A549 (cell line): ENCODE results near the gene EFCAB8.

Experiments
- CEBPB ChIP-seq, 2 experiments: fragments of >200 bp in 1 of 2; sonication (Bioruptor Twin) in 1 of 2; formaldehyde crosslinking in 1 of 2; IDR thresholded peaks; 2 replicates each; pipeline ENCODE4 v1.6.1; 2012 to 2016
- CHD2 ChIP-seq: fragments of 150-350 bp; IDR thresholded peaks from 2 replicates; pipeline ENCODE4 v1.6.1; 2014; ENCODE audit warnings: low read length; ENCODE audit not compliant: partially characterized antibody
- EHMT2 ChIP-seq: fragments of 200-600 bp; sonication (generic); IDR thresholded peaks from 2 replicates; pipeline ENCODE4 v1.6.1; 2016; ENCODE audit warnings: antibody characterized with exemption, low read depth, mild to moderate bottlenecking, moderate library complexity
- HDAC2 ChIP-seq: fragments of 200-600 bp; sonication (generic); IDR thresholded peaks from 2 replicates; pipeline ENCODE4 v1.6.1; 2016
- HOXA7 ChIP-seq: fragments of 250-450 bp; sonication (Bioruptor Pico); IDR thresholded peaks from 2 replicates; pipeline ENCODE4 v1.5.0; 2020; ENCODE audit warnings: mild to moderate bottlenecking, moderate library complexity
- JUNB ChIP-seq: fragments of >200 bp; sonication (Bioruptor Twin); formaldehyde crosslinking; IDR thresholded peaks from 2 replicates; pipeline ENCODE4 v1.6.1; 2016
- POLR2A ChIP-seq: IDR thresholded peaks from 2 replicates; pipeline ENCODE4 v1.6.1; 2012; ENCODE audit warnings: mild to moderate bottlenecking, low read length
- POLR2AphosphoS2 ChIP-seq: conservative IDR thresholded peaks from 2 replicates; pipeline ENCODE4 v1.6.1; 2012; ENCODE audit warnings: low read length, improper control_type of control experiment, inconsistent platforms
- RAD21 ChIP-seq, 2 experiments: fragments of >200 bp in 1 of 2; sonication (Bioruptor Twin) in 1 of 2; formaldehyde crosslinking in 1 of 2; IDR thresholded peaks in 1 of 2; conservative IDR thresholded peaks in 1 of 2; 2 replicates in 1 of 2; 3 replicates in 1 of 2; pipeline ENCODE4 v1.6.1; 2012 to 2018; ENCODE audit warnings: inconsistent platforms in 1 of 2
- SMC3 ChIP-seq: fragments of >200 bp; sonication (Bioruptor Twin); formaldehyde crosslinking; IDR thresholded peaks from 3 replicates; pipeline ENCODE4 v1.6.1; 2018; ENCODE audit warnings: inconsistent platforms
- TP53 ChIP-seq: fragments of 250-450 bp; sonication (Bioruptor Pico); IDR thresholded peaks from 2 replicates; pipeline ENCODE4 v1.5.0; 2021; ENCODE audit warnings: mild to moderate bottlenecking, moderate library complexity
- TF ChIP-seq, protein P1 (sequence below): fragments of >200 bp; sonication (Bioruptor Twin); formaldehyde crosslinking; IDR thresholded peaks from 3 replicates; pipeline ENCODE4 v1.5.1; 2016
- TF ChIP-seq, protein P2 (sequence below): fragments of 200-600 bp; sonication (generic); IDR thresholded peaks from 2 replicates; pipeline ENCODE4 v1.6.1; 2016; ENCODE audit warnings: antibody characterized with exemption, mild to moderate bottlenecking, moderate library complexity

DNA sequence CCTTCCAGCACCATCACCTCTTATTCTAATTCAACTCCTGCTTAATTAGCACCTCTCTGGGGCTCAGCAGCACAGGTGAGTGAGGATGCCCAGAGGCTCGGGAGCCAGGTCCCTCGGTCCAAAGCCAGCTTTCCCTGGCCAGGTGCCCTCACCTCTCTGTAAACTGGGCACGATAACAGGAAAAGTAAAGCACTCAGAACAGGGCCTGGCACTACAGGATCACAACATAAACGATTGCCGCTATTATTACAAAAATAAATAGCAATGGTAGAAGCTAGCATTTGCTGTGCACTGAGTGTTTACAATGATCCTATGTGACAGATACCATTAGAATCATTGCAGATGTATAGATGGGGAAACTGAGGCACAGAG, 151.4 kb downstream of the EFCAB8 start:
- TF ChIP-seq POLR2A = no peak
- no peak for TF ChIP-seq EHMT2
- TF ChIP-seq, protein P1, sequence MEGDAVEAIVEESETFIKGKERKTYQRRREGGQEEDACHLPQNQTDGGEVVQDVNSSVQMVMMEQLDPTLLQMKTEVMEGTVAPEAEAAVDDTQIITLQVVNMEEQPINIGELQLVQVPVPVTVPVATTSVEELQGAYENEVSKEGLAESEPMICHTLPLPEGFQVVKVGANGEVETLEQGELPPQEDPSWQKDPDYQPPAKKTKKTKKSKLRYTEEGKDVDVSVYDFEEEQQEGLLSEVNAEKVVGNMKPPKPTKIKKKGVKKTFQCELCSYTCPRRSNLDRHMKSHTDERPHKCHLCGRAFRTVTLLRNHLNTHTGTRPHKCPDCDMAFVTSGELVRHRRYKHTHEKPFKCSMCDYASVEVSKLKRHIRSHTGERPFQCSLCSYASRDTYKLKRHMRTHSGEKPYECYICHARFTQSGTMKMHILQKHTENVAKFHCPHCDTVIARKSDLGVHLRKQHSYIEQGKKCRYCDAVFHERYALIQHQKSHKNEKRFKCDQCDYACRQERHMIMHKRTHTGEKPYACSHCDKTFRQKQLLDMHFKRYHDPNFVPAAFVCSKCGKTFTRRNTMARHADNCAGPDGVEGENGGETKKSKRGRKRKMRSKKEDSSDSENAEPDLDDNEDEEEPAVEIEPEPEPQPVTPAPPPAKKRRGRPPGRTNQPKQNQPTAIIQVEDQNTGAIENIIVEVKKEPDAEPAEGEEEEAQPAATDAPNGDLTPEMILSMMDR = no peak
- no peak for TF ChIP-seq TP53 (CRISPR knock-in tag)
- TF ChIP-seq, protein P2, sequence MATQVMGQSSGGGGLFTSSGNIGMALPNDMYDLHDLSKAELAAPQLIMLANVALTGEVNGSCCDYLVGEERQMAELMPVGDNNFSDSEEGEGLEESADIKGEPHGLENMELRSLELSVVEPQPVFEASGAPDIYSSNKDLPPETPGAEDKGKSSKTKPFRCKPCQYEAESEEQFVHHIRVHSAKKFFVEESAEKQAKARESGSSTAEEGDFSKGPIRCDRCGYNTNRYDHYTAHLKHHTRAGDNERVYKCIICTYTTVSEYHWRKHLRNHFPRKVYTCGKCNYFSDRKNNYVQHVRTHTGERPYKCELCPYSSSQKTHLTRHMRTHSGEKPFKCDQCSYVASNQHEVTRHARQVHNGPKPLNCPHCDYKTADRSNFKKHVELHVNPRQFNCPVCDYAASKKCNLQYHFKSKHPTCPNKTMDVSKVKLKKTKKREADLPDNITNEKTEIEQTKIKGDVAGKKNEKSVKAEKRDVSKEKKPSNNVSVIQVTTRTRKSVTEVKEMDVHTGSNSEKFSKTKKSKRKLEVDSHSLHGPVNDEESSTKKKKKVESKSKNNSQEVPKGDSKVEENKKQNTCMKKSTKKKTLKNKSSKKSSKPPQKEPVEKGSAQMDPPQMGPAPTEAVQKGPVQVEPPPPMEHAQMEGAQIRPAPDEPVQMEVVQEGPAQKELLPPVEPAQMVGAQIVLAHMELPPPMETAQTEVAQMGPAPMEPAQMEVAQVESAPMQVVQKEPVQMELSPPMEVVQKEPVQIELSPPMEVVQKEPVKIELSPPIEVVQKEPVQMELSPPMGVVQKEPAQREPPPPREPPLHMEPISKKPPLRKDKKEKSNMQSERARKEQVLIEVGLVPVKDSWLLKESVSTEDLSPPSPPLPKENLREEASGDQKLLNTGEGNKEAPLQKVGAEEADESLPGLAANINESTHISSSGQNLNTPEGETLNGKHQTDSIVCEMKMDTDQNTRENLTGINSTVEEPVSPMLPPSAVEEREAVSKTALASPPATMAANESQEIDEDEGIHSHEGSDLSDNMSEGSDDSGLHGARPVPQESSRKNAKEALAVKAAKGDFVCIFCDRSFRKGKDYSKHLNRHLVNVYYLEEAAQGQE = no peak
- TF ChIP-seq HDAC2 = no peak
- no peak for TF ChIP-seq RAD21 (conservative IDR thresholded peaks at IDR 0.05 in 1 of 2, IDR thresholded peaks at IDR 0.05 in 1 of 2)
- no peak for TF ChIP-seq POLR2AphosphoS2
- no peak for TF ChIP-seq SMC3
- TF ChIP-seq JUNB = no peak
- no peak for TF ChIP-seq CHD2
- no peak for TF ChIP-seq CEBPB (IDR thresholded peaks at IDR 0.05)
- no peak for TF ChIP-seq HOXA7 (CRISPR knock-in tag)
